ENCODE measurements around the gene ABHD6.
"Not testable (repeated sequence)": the region's sequence is repeated elsewhere in the genome, so short reads cannot be mapped to it uniquely, and the experiment has no call there.

Gene ABHD6

DNA sequence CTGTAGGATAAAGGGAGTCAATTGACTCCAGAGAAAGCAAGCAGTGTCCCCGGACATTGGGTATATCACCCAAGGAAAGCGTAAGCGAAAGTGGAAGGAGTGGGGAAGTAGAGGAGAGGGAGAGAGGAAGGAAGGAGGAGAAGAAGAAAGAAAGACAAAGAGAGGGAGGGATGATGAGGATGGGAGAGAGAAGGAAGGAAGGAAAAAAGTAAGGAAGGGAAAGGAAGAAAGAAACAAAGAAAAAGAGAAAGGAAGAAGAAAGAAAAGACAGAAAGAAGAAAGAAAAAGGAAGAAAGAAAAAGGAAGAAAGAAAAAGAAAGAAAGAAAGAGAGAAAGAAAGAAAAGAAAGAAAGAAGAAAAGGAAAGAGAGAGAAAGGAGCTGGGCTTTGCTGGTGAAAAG is 27.7 kb upstream of the ABHD6 start:
- DNase-seq (ENCODE audit: low read depth in 2 of 3, low spot score in 1 of 3) = no peak

DNA sequence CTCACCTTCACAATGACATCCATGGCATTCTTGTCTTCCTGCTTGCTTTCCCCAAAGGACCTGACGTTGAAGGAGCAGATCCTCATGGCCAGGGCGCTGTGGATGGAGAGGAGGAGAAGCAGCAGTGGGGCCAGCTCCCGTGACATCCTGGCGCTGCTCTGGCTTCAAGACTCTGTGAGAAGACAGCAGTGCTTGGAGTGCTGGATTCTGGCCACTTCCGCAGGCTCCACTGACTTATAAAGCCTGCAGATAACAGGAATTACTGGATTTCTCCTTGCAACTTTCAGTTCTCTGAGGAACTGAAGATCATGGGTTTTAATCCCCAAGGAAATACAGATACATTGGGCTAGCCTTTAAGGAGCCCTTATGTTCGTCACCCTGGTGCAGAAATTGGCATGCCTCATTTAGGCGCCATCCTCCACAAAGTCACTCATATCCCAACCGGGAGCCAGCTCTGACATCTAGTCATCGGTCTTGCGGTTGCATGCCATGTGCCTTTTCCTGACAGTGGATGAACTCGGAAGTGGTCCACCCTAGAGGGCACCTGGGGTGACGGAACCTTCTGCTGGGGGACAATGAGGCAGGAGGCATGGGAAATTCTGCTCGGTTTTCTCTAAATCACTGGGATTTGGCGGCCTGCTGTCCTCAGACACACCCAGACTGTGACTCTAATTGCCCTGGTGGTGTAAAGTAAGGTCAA is 26.7 kb upstream of the ABHD6 start, which contains the start of gene DNASE1L3:
Gene DNASE1L3, minus strand, starts transcription at position 212 of the 700 bp plus-strand sequence. Its CDS starts 66 bp downstream, at position 146.
- no peak for DNase-seq (ENCODE audit: low read depth in 2 of 3, low spot score in 1 of 3)

DNA sequence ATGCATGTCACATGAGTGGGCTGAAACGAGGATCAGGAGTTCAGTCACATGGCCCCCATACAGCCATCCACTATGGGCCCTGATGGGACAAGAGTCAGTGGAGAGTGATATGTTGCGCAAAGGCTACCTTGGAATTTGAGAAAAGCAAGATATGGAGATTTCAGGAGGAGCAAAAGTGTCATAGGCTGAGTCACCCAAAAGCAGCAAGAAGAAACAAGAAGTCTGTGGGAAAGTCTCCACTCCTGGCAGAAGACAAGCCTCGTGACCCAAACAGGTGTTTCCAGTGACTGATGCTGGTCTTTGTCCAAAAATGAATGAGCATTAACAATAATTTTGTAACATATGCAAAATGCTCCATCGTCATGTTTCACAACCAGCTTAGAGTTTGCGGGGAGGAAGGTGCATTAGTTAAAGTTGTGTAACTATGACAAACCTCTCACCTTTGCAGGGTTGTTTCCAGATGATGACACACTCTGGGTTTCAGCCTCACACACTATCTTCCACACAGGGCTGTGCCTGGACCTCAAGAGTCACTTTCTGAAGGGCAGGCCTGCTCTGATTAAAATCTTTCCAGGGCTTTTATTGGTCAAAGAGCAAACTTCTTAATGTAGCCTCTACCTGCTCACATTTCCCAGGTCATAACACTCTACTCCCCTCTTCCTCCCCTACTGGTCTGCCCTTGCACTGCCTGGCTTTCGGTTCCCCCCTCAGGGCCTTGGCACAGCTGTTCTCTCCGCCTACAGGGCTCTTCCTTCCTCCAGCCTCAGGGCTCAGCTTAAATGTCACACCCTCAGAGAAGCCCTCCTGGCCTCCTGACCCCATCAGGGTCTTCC is 22.9 kb upstream of the ABHD6 start:
- peak; percentile 42 to 51 (median 44) for DNase-seq (ENCODE audit: low read depth in 2 of 3, low spot score in 1 of 3)

DNA sequence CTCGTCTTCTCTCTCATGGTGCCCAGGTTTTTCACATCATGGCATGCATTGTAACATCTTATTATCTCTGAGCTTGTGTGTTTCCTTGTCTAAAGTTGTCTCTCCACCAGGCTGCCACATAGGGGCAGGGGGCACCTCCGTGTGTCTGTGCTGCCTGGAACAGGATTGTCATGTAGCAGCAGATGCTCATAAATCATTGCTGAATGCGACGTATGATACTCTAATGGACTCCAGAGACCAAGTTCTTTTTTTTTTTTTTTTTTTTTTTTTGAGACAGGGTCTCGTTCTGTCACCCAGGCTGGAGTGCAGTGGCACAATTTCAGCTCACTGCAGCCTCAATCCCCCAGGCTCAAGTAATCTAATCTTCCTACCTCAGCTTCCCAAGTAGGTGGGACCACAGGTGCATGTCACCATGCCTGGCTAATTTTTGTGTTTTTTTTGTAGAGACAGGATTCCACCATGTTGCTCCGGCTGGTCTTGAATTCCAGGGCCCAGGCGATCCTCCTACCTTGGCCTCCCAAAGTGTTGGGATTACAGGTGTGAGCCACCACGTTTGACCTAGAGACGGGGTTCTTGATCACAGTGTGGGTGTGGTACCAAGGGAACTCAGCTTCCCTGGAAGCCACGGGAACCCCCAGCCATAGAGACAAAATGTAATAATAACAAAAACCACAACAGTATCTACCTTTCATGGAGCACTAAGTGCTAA is 22.1 kb upstream of the ABHD6 start:
- DNase-seq (ENCODE audit: low read depth in 2 of 3, low spot score in 1 of 3) = no peak

DNA sequence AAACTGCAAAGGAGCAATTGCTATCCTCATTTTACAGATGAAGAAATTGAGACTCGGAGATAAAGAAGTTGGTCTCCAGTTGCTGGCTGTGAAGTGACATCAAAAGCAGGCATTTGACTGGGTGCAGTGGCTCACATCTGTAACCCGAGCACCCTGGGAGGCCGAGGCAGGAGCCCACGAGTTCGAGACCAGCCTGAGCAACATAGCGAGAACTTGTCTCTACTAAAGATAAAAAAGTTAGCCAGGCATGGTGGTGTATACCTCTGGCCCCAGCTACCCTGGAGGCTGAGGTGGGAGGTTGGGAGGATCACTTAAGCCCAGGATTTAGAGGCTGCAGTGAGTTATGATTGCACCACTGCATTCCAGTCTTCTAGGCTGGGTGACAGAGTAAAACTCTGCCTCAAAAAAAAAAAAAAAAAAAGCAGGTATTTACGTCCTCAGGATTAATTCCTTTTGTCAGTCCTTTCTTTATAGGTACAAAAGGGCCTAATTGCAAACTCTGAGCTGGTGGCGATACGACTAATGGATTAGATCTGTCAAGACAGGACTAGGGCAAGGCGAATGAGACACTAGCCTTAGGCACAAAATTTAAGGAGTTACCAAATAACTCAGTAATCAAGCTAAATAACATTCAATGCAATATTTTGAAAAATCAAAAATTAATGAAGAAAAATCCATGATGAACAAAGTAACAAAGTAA is 20.9 kb upstream of the ABHD6 start:
- DNase-seq (ENCODE audit: low read depth in 2 of 3, low spot score in 1 of 3) = no peak

DNA sequence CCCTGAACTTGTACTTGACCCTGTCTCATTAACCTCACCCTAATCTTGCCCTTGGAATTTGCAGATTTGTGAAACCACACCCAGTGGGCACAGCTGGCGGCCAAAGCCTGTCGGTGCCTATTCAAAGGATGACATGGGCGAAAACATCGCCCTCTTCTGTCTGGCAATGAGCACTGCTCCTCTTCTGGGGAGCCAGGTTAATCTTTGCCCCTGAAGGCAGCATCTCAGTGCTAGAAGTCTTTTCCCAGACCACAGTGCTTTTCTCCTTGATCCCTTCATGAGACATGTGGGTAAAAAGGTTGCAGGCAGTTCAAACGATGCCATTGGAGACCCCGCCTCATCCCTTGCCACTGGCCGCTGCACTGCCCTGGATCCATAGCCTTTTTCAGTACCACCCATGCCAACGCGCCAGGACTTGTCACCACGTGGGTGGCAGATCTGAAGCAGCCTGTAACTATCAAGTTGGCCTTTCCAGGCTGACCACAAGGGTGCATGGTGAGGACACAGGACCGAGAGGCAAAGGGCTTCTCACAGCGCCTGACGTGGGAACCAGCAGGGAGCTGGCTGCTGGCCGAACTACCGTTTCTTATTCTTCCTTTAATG is 20.3 kb upstream of the ABHD6 start:
- peak; percentile 33 to 47 (median 40) for DNase-seq (ENCODE audit: low read depth in 2 of 3, low spot score in 1 of 3)

DNA sequence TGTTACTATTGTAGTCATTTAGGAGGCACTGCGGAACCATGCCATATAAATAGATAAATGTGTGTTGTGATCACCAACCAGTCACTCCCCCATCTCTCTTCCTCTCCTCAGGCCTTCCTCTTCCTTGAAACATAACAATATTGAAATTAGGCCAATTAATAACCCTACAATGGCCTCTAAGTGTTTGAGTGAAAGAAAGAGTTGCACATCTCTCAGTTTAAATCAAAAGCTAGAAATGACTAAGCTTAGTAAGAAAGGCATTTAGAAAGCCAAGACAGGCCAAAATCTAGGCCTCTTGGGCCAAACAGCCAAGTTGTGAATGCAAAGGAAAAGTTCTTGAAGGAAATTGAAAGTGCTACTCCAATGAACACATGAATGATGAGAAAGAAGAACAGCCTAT is 18.7 kb upstream of the ABHD6 start:
- no peak for DNase-seq (ENCODE audit: low read depth in 2 of 3, low spot score in 1 of 3)

DNA sequence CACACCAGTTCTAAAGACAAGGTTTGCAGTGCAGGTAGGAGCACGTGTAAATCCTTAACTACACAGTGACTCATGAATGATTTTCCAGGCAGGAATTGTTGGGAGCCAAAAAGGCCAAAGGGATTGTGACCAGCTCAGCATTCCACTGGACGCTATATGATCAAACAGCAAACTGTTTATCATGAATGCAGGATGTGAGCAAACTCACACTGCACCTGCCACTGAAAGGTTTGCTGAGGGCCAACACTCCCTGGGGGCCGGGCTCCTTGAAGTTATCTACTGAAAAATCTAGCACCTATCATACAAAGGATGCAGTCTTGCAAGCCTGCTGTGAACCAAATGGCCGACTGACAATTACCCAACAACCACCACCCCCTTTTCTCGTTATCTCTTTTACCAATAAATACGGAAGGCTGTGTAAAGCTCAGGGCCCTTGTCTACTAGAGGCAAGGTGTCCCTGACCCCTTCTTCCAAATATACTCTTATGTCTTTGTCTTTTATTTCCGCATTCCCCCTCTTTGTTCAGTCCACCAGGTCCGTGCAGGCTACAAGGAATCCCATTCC is 15.3 kb upstream of the ABHD6 start:
- no peak for DNase-seq (ENCODE audit: low read depth in 2 of 3, low spot score in 1 of 3)

DNA sequence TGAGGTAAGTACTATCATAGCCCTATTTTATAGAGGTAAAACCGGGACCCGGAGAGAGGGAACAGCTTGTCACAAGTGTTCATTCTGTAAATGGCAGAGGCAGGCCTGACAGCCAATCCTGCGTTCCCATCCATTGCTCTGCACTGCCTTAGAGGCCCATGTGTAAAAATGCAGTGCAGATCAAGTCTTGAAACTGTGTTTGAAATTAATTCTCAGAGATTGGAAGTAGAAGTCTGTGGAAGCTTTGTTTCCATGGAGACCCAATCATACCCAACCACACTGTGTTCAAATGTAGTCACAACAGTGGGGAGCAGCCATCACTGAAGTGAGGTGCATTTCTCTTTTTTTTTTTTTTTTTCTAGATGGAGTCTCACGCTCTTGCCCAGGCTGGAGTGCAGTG is 13.7 kb upstream of the ABHD6 start:
- DNase-seq (ENCODE audit: low read depth in 2 of 3, low spot score in 1 of 3) = no peak

DNA sequence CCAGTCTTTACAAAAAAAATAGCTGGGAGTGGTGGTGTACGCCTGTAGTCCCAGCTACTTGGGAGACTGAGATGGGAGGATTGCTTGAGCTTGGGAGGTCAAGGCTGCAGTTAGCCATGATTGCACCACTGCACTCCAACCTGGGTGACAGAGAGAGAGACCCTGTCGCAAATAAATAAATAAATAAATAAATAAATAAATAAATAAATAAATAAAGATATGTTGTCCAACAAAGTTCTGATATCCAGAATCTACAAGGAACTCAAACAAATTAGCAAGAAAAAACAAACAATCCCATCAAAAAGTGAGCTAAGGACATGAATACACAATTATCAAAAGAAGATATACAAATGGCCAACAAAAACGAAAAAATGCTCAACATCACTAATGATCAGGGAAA is 9.7 kb upstream of the ABHD6 start:
- DNase-seq (ENCODE audit: low read depth in 2 of 3, low spot score in 1 of 3) = not testable (repeated sequence)

DNA sequence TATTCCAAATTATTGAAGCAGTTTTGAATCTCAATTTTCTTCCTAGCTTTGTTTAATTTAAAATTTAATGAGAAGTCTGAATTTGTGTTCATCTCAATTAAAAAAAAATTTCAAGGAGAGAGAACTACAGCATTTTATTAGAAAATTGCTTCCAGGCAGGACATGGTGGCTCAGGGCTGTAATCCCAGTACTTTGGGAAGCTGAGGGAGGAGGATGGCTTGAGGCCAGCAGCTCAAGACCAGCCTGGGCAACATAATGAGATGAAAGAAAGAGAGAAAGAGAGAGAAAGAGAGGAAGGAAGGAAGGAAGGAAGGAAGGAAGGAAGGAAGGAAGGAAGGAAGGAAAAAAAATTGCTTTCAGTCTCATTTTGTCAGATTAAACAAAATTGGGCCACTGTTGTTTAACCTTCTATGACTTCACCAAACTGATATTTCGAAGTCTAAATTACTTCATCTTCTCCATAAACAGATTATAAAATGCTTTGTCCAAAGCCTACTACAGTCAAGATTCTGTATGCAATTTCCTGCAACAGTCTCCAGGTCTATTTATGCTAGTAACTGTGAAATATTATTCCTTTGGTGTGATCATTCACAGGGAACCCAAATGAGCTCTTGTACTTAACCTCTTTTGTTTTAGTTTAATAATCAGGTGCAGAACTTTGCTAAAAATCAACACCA is 6.6 kb upstream of the ABHD6 start:
- DNase-seq (ENCODE audit: low read depth in 2 of 3, low spot score in 1 of 3) = no peak

DNA sequence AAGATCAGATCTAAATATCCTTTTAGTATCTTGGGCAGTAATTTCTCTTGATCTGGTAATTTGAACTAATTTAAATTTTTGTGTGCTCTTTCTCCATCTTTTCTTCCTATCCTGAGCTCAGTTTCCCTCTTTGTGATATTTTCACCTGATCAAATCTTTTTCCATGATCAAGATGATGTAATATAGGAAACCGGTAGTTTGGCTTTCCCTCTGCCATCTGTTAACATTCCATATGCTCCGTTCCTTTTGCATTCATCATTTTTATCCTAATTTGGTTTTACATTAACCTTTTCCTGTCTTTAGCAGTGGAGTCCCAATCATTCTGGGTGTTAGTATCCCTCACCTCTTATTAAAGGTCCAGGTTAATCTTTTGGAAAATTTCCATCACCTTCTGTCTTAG is 5.9 kb upstream of the ABHD6 start:
- DNase-seq (ENCODE audit: low read depth in 2 of 3, low spot score in 1 of 3) = no peak

DNA sequence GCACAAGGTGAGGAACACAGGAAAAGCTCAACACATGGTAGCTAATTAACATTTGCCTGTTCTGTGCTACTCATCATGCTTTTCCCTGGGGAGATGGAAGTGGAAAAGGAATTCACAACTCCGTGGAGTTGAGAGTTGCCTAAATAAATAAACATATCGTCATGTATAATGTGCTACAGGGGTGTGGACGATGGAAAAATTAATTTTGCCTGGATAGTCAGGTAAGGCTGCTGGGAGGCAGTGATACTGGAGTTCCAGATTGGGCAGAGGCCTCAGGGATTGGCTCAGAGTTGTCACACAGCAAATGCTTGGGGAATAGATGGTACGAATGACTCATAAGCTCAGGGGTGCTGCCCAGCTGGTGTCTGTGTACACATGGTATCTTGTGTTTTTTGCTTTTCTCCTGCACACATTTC is 3.1 kb upstream of the ABHD6 start:
- no peak for DNase-seq (ENCODE audit: low read depth in 2 of 3, low spot score in 1 of 3)

DNA sequence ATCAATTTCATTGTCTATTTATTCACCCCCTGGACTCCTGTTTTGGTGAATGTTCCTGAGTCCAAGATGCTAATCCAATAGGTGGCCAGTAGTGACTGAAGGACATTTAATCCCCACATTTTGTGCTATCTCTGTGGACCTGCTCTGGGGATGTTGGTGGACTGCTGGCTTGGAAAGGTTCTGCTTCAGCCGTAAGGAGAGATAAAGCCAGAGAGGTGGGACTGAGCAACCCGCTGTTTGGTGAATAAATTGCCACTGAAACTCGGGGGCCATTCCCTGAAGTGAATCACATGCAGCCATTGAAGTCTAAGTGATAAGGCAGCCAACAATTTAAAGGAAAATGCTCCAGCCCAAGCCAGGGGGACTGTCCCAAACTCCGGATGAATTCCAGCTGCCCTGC is 1.6 kb upstream of the ABHD6 start:
- no peak for DNase-seq (ENCODE audit: low read depth in 2 of 3, low spot score in 1 of 3)

DNA sequence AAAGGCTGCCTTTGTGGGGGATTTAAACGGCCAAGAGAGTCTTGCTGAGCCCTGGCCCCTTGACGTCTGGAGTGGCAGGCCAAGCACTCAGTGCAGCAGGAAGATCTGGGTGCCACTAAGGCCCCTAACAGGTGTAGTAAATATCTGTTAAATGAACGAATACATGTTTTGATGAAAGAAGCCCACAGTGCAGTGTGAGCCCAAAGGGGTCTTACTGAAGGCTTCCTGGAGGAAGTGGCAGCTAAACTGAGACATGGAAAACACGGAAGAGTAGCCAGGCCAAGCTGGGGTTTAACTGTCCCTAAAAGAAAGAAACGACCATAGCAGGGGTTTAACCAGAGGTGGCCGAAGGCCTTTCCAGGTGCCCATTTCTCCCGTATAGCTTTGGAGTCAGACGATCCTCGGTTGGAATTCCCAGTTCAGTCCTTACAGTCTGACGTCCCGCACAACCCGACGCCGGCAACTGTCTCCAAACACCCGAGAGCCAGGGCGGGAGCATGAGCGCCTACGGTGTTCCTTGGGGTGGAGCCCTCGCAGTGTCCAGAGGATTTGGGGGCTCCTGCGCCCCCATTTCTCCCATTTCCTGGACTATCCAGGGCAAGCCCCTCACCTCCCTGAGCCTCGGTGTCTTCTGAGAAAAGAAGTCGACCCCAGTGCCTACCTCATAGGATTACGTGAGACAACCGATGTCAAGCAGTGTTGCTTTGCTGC is 910 bp upstream of the ABHD6 start:
- no peak for DNase-seq (ENCODE audit: low read depth in 2 of 3, low spot score in 1 of 3)

DNA sequence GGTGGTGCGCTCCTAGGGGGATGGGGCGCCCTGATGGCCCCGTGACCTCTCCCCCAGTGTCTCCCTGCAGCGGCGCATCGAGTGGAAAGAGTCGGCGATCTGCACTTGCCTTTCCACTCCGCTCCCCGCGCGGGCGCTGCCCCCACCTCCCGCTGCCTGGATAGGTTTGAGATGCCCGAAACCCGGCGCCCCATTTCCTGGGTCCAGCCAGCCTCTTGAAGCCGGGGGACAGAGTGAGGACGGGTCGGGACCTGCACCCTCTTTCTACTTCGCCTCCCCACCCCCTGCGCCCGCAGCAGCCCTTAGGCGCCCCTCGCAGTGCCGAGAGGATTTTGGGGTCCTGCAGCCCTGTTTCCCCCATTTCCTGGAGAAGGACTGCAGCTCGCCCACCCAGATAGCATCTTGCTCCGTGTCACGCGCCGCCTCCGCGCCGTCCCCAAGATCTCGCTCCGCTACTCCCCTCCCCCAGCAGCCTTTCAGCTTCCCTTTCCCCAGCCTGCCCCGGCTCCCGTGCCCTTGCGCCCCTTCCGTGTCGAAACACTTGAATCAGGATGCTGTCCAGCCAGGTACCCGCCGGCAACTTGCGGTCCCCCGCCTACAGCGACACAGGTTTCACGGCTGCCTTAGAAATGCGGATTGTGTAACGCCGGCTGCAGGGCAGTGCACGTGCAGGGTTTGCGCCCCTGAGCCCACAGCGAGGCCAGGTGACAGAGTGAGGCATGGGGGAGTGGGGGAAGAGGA is 519 bp downstream of the ABHD6 start:
- DNase-seq (ENCODE audit: low read depth in 2 of 3, low spot score in 1 of 3) = peak in 2 of 3 donors; percentile 12 to 30

DNA sequence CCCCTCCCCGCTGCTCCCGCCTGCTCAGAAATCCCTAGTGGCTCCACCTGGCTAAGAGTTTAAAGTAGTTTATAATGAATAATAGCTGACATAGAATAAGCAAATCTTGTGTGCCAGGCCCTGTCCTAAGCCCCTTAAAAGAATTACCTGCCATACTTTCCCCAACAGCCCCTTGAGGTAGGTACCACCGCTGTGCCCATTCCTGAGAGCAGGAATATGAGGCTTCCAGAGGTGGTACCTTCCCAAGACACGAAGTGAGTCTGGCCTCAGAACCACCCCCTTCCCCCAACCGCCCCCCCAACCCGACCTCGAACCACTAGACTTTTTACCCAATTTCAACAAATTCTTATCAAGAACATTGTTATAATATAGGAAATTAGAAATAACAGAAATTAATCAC is 1.2 kb downstream of the ABHD6 start:
- no peak for DNase-seq (ENCODE audit: low read depth in 2 of 3, low spot score in 1 of 3)

DNA sequence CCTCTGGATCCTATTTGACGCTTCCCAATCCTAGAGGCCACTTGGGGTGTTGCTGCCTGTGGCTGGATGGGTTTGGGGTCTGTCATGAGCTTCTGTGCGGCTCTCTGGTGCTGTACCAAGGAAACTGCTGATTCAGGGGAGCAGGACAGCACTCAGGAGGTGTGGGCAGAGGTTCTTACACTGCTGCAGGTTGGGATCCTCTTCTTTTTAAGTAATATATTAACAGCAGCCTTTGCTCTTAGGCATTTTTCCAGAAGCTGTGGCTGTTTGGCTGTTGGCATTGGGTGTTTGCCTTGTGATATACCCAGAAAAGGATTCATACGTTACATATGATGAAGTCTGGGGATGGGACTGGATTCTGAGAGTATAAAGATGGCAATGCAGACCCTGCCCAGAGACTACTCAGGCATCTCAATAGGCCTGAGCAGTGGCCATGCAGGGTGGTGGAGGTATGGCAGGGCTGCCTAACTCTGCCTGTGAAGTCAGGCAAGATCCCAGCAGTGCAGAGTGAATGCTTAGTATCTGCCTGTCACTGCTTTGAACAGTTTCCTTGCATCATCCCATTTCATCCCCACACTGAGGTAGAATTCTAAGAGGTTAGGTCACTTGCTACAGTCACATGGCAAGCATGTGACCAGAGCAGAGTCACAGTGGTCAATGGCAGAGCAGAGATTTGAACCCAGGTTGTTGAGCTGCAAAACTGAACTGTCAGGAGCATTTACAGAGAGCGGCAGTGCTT is 3.9 kb downstream of the ABHD6 start:
- no peak for DNase-seq (ENCODE audit: low read depth in 2 of 3, low spot score in 1 of 3)

Data from stimulated activated CD4-positive, alpha-beta T cell treated with anti-CD3 and anti-CD28 coated beads, Interleukin-12 subunit alpha, Interleukin-12 subunit beta, amount 100 ng/mL, for 48 hours (primary cell).